ENCODE data around the gene PAQR5. TPM values are rescaled to one million over a fixed set of nuclear protein-coding genes. Genes with fewer than 3 reads are reported as not detected.

The PAQR5 gene
- total RNA-seq, 2 donors from 2014 or later, result 43.6 to 55.6 TPM

DNA sequence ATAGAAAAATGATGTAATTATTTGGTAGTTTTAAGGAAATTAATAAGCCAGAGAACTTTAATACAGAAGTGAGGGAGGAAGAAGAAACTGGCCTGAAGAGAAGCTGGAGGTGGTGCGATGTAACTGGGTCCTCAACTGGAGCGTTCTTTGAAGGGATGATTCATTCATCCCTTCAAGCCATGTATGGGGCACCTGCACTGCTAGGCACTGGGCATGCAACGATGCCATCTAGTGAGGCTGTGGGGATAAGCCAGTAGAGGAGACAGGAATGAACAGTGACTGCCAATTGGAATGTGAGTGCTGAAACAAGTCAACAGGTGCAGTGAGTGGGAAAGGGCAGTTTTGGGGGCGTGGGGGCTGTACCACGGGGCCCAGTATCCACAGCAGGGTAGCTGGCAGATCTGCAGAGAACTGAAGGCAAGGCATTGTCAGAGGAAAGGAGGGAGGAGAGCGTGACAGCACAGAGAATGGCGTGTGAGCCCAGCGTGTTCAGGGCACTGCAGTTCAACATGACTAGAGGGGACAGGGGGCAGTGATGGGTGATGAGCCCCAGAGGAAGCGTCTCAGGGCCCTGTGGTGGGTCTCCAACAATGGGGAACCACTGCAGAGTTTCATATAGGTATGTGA is 111.6 kb downstream of the PAQR5 start:
- Mint-ChIP-seq H3K27ac (no peak overlapping the region), H3K27me3 (ENCODE audit: insufficient read depth) (no peaks in the 10 kb centered on the region), H3K4me1 (peaks cover 4% of the 10 kb centered on the region), H3K9me3 (no peaks in the 10 kb centered on the region), H3K36me3 (ENCODE audit: low read depth) (peaks cover under 1% of the 10 kb centered on the region), H3K4me3 (no peak overlapping the region)
- Histone ChIP-seq H3K27ac (ENCODE audit: low read depth, low read length) (no peak overlapping the region), H3K9ac (ENCODE audit: extremely low read depth, low read length, poor library complexity, severe bottlenecking) (no peak overlapping the region), H3K36me3 (ENCODE audit: control insufficient read depth, insufficient read depth, low read length) (peaks cover 21% of the 10 kb centered on the region), H3K9me3 (ENCODE audit: control insufficient read depth, low read length) (no peaks in the 10 kb centered on the region), H3K4me3 (ENCODE audit: low read length) (no peak overlapping the region), H3K4me1 (ENCODE audit: control insufficient read depth, insufficient read depth, low read length) (no peaks in the 10 kb centered on the region), H3K27me3 (ENCODE audit: control insufficient read depth, insufficient read depth, low read length, poor library complexity, severe bottlenecking) (no peaks in the 10 kb centered on the region)
- TF ChIP-seq, protein P1, sequence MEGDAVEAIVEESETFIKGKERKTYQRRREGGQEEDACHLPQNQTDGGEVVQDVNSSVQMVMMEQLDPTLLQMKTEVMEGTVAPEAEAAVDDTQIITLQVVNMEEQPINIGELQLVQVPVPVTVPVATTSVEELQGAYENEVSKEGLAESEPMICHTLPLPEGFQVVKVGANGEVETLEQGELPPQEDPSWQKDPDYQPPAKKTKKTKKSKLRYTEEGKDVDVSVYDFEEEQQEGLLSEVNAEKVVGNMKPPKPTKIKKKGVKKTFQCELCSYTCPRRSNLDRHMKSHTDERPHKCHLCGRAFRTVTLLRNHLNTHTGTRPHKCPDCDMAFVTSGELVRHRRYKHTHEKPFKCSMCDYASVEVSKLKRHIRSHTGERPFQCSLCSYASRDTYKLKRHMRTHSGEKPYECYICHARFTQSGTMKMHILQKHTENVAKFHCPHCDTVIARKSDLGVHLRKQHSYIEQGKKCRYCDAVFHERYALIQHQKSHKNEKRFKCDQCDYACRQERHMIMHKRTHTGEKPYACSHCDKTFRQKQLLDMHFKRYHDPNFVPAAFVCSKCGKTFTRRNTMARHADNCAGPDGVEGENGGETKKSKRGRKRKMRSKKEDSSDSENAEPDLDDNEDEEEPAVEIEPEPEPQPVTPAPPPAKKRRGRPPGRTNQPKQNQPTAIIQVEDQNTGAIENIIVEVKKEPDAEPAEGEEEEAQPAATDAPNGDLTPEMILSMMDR (conservative IDR thresholded peaks at IDR 0.05), result peak; percentile 52
- DNase-seq, result peak; percentile 76
- WGBS, 2 experiments (ENCODE audit: insufficient coverage in 1 of 2, insufficient read length in 1 of 2), result 74 to 81% methylated on average over 8 to 9 of the region's 9 CpGs

GRCh38 chr15:69412274-69412673 is 113.6 kb downstream of the PAQR5 start:
- Mint-ChIP-seq H3K4me1 (peaks cover 8% of the 10 kb centered on the region), H3K27ac (no peak overlapping the region), H3K9me3 (no peaks in the 10 kb centered on the region), H3K36me3 (ENCODE audit: low read depth) (peaks cover 2% of the 10 kb centered on the region), H3K4me3 (no peak overlapping the region), H3K27me3 (ENCODE audit: insufficient read depth) (no peaks in the 10 kb centered on the region)
- H3K4me3 ChIP-seq (ENCODE audit: low read length), result no peak overlapping the region
- TF ChIP-seq, protein P1 (conservative IDR thresholded peaks at IDR 0.05), result no peak
- H3K36me3 ChIP-seq (ENCODE audit: control insufficient read depth, insufficient read depth, low read length), result peaks cover 17% of the 10 kb centered on the region
- no peak overlapping the region for H3K27ac ChIP-seq (ENCODE audit: low read depth, low read length)
- no peaks in the 10 kb centered on the region for H3K27me3 ChIP-seq (ENCODE audit: control insufficient read depth, insufficient read depth, low read length, poor library complexity, severe bottlenecking)
- no peaks in the 10 kb centered on the region for H3K4me1 ChIP-seq (ENCODE audit: control insufficient read depth, insufficient read depth, low read length)
- no peak for DNase-seq
- H3K9me3 ChIP-seq (ENCODE audit: control insufficient read depth, low read length), result no peaks in the 10 kb centered on the region
- no peak overlapping the region for H3K9ac ChIP-seq (ENCODE audit: extremely low read depth, low read length, poor library complexity, severe bottlenecking)

DNA sequence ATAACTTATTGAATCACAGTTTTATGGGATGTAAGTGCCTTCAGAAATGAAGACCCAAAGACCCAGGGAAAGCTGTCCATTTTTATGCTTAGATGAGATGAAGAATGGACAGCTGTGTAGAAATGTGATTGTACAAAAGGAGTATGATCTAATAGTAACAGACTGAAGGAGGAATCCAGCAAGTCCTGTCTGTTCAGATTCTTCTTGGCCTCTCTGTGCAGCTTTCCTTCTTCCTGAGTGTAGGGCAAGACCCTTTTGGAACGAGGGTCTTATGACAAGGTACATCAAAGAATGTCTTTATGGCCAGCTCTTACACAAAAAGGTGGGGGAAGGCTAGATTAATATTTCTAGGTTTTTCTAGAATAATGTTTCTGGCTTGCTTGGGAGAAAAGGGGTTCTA is 114.0 kb downstream of the PAQR5 start:
- no peaks in the 10 kb centered on the region for H3K27me3 ChIP-seq (ENCODE audit: control insufficient read depth, insufficient read depth, low read length, poor library complexity, severe bottlenecking)
- no peak for DNase-seq
- no peak overlapping the region for H3K4me3 ChIP-seq (ENCODE audit: low read length)
- no peak overlapping the region for H3K27ac Mint-ChIP-seq
- no peaks in the 10 kb centered on the region for H3K9me3 ChIP-seq (ENCODE audit: control insufficient read depth, low read length)
- 88 to 100% methylated on average over 1 of the region's 1 CpG for WGBS, 2 experiments (ENCODE audit: insufficient coverage in 1 of 2, insufficient read length in 1 of 2)
- peaks cover 17% of the 10 kb centered on the region for H3K36me3 ChIP-seq (ENCODE audit: control insufficient read depth, insufficient read depth, low read length)
- H3K27ac ChIP-seq (ENCODE audit: low read depth, low read length), result no peak overlapping the region
- H3K36me3 Mint-ChIP-seq (ENCODE audit: low read depth), result peaks cover 7% of the 10 kb centered on the region
- TF ChIP-seq, protein P1 (conservative IDR thresholded peaks at IDR 0.05), result no peak
- H3K27me3 Mint-ChIP-seq (ENCODE audit: insufficient read depth), result no peaks in the 10 kb centered on the region
- no peak overlapping the region for H3K4me3 Mint-ChIP-seq
- no peak overlapping the region for H3K9ac ChIP-seq (ENCODE audit: extremely low read depth, low read length, poor library complexity, severe bottlenecking)
- no peaks in the 10 kb centered on the region for H3K4me1 ChIP-seq (ENCODE audit: control insufficient read depth, insufficient read depth, low read length)
- H3K4me1 Mint-ChIP-seq, result peaks cover 8% of the 10 kb centered on the region
- no peaks in the 10 kb centered on the region for H3K9me3 Mint-ChIP-seq
